Nephron progenitor cell (in vitro differentiated cells): ENCODE results near the gene ROR2.

ENCODE experiments used
- DNase-seq: peaks from one replicate; pipeline ENCODE4 v3.0.0; 2021
- H3K27ac Mint-ChIP-seq: 2 replicates; pipeline ENCODE4 v1.8.0; 2021; ENCODE audit warnings: mild to moderate bottlenecking, moderate library complexity, mixed read lengths
- H3K27me3 Mint-ChIP-seq: 2 replicates; pipeline ENCODE4 v1.8.0; 2021; ENCODE audit warnings: mild to moderate bottlenecking, low read depth, mixed read lengths; ENCODE audit not compliant: poor library complexity
- H3K36me3 Mint-ChIP-seq: 2 replicates; pipeline ENCODE4 v1.8.0; 2021; ENCODE audit warnings: low read depth, mixed read lengths
- H3K4me1 Mint-ChIP-seq: 2 replicates; pipeline ENCODE4 v1.8.0; 2021; ENCODE audit warnings: mixed read lengths
- H3K4me3 Mint-ChIP-seq: 2 replicates; pipeline ENCODE4 v1.8.0; 2021; ENCODE audit warnings: mild to moderate bottlenecking, moderate library complexity, mixed read lengths
- H3K9me3 Mint-ChIP-seq: 2 replicates; pipeline ENCODE4 v1.8.0; 2021; ENCODE audit warnings: mild to moderate bottlenecking, moderate library complexity, mixed read lengths
- CTCF ChIP-seq: fragments of 200-600 bp; sonication (generic); IDR thresholded peaks from 2 replicates; pipeline ENCODE4 v1.5.0; 2021; ENCODE audit warnings: antibody characterized with exemption

The ROR2 gene

GRCh38 chr9:91784673-91785446, 165.2 kb downstream of the ROR2 start:
- no peak overlapping the region for H3K27ac Mint-ChIP-seq
- TF ChIP-seq CTCF, result no peak
- H3K36me3 Mint-ChIP-seq, result peaks cover 81% of the 10 kb centered on the region
- H3K4me3 Mint-ChIP-seq, result no peak overlapping the region
- no peak for DNase-seq
- peaks cover 62% of the 10 kb centered on the region for H3K4me1 Mint-ChIP-seq
- H3K27me3 Mint-ChIP-seq, result no peaks in the 10 kb centered on the region
- peaks cover 44% of the 10 kb centered on the region for H3K9me3 Mint-ChIP-seq

- Mint-ChIP-seq H3K36me3 (peaks cover 74% of the 10 kb centered on the region), H3K27me3 (no peaks in the 10 kb centered on the region), H3K27ac (peak overlapping the region; percentile 52), H3K9me3 (peaks cover 37% of the 10 kb centered on the region), H3K4me3 (peak overlapping the region; percentile 10), H3K4me1 (peaks cover 62% of the 10 kb centered on the region)
- no peak for TF ChIP-seq CTCF
- DNase-seq, result no peak
Observed at GRCh38 chr9:91783876-91784672, 166.0 kb downstream of the ROR2 start.

- Mint-ChIP-seq H3K27ac (no peak overlapping the region), H3K4me3 (peak overlapping the region; percentile 10), H3K27me3 (no peaks in the 10 kb centered on the region), H3K36me3 (peaks cover 73% of the 10 kb centered on the region), H3K4me1 (peaks cover 68% of the 10 kb centered on the region), H3K9me3 (peaks cover 30% of the 10 kb centered on the region)
- DNase-seq, result no peak
- TF ChIP-seq CTCF, result no peak
Observed at GRCh38 chr9:91783411-91783810, 166.6 kb downstream of the ROR2 start.

GRCh38 chr9:91782708-91783214, 167.3 kb downstream of the ROR2 start:
- H3K27ac Mint-ChIP-seq, result peak overlapping the region; percentile 40
- no peak overlapping the region for H3K4me3 Mint-ChIP-seq

GRCh38 chr9:91781906-91782305, 168.1 kb downstream of the ROR2 start:
- peaks cover 59% of the 10 kb centered on the region for H3K36me3 Mint-ChIP-seq
- peaks cover 18% of the 10 kb centered on the region for H3K9me3 Mint-ChIP-seq
- no peak overlapping the region for H3K4me3 Mint-ChIP-seq
- H3K27ac Mint-ChIP-seq, result no peak overlapping the region
- DNase-seq, result no peak
- no peak for TF ChIP-seq CTCF
- no peaks in the 10 kb centered on the region for H3K27me3 Mint-ChIP-seq
- peaks cover 80% of the 10 kb centered on the region for H3K4me1 Mint-ChIP-seq

More at GRCh38 chr9:91782708-91783214, 167.3 kb downstream of the ROR2 start:
- DNase-seq, result no peak
- no peak for TF ChIP-seq CTCF
- Mint-ChIP-seq H3K4me1 (peaks cover 74% of the 10 kb centered on the region), H3K9me3 (peaks cover 23% of the 10 kb centered on the region), H3K36me3 (peaks cover 67% of the 10 kb centered on the region), H3K27me3 (no peaks in the 10 kb centered on the region)
